Measurements from ENCODE around the gene HTT.

- TF ChIP-seq POLR2A (IDR thresholded peaks at IDR 0.05; ENCODE audit: low read length): no peak
- TF ChIP-seq GATA1 (IDR thresholded peaks at IDR 0.05; ENCODE audit: low read depth, low read length): no peak
Measured at GRCh38 chr4:3243136-3243780, 168.8 kb downstream of the HTT start.
